Adipocyte (in vitro differentiated cells): Measurements from ENCODE around the gene ABCG1.
"Not testable (repeated sequence)": the region's sequence is repeated elsewhere in the genome, so short reads cannot be mapped to it uniquely, and the experiment has no call there.

Experiments used
- DNase-seq: peaks from one replicate; pipeline ENCODE4 v3.0.0-alpha.2; 2015; ENCODE audit warnings: low read depth
- H3K27me3 ChIP-seq: replicated peaks from 2 replicates; pipeline ENCODE4 v1.7.0; 2013; ENCODE audit warnings: mild to moderate bottlenecking, low read length, moderate library complexity; ENCODE audit not compliant: control insufficient read depth, insufficient read depth
- H3K36me3 ChIP-seq: 2 replicates; pipeline ENCODE4 v1.7.0; 2013; ENCODE audit warnings: low read length, mild to moderate bottlenecking, moderate library complexity; ENCODE audit not compliant: control insufficient read depth, insufficient read depth, severe bottlenecking
- H3K4me1 ChIP-seq: 2 replicates; pipeline ENCODE4 v1.7.0; 2013; ENCODE audit warnings: mild to moderate bottlenecking, low read length, moderate library complexity; ENCODE audit not compliant: control insufficient read depth, insufficient read depth
- H3K4me3 ChIP-seq: 2 replicates; pipeline ENCODE4 v1.7.0; 2013; ENCODE audit warnings: mild to moderate bottlenecking, low read length, moderate library complexity
- H3K9ac ChIP-seq: 2 replicates; pipeline ENCODE4 v1.7.0; 2013; ENCODE audit warnings: mild to moderate bottlenecking, low read length, moderate library complexity
- H3K9me3 ChIP-seq: 2 replicates; pipeline ENCODE4 v1.7.0; 2013; ENCODE audit warnings: mild to moderate bottlenecking, low read length, moderate library complexity; ENCODE audit not compliant: control insufficient read depth

Gene ABCG1

GRCh38 chr21:42218836-42219605 is at the start of gene ABCG1:
TSS of gene ABCG1 (plus strand) at chr21:42219140. CDS start at chr21:42219263, 123 bp downstream.
- Histone ChIP-seq H3K9ac (peak within 1 kb of the TSS; percentile 46), H3K4me3 (peak within 1 kb of the TSS; percentile 70), H3K4me1 (peaks cover 10% of the 10 kb centered on the region), H3K36me3 (no peaks in the 10 kb centered on the region), H3K9me3 (peaks cover 9% of the 10 kb centered on the region), H3K27me3 (peaks cover 63% of the 10 kb centered on the region)
- DNase-seq, result peak; percentile 6

DNA sequence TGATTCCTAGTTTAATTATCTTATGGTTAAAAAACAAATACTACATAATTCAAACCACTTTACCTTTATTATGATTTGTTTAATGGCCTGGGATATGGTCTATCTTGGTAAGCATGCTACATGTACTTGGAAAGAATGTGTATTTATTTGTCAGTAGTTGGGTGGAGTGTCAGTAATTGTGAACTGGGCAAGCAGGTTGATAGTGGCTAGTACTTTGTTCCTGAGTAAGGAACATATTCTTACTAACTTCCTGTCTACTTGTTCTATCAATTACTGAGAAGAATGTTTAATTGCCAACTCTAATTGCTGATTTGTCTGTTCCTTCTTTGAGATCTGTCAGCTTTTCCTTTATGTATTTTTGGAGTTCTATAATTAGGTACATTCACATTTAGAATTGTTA is 49.2 kb upstream of the ABCG1 start:
- H3K4me3 ChIP-seq, result no peak overlapping the region
- no peaks in the 10 kb centered on the region for H3K27me3 ChIP-seq
- peaks cover 5% of the 10 kb centered on the region for H3K4me1 ChIP-seq
- H3K36me3 ChIP-seq, result no peaks in the 10 kb centered on the region
- H3K9me3 ChIP-seq, result peaks cover 2% of the 10 kb centered on the region
- no peak overlapping the region for H3K9ac ChIP-seq
- no peak for DNase-seq

- Histone ChIP-seq H3K4me1 (peaks cover 8% of the 10 kb centered on the region), H3K36me3 (no peaks in the 10 kb centered on the region), H3K9me3 (peaks cover 2% of the 10 kb centered on the region), H3K4me3 (no peak overlapping the region), H3K27me3 (no peaks in the 10 kb centered on the region), H3K9ac (no peak overlapping the region)
- no peak for DNase-seq
These were observed 47.6 kb upstream of the ABCG1 start for GRCh38 chr21:42171091-42172053.

DNA sequence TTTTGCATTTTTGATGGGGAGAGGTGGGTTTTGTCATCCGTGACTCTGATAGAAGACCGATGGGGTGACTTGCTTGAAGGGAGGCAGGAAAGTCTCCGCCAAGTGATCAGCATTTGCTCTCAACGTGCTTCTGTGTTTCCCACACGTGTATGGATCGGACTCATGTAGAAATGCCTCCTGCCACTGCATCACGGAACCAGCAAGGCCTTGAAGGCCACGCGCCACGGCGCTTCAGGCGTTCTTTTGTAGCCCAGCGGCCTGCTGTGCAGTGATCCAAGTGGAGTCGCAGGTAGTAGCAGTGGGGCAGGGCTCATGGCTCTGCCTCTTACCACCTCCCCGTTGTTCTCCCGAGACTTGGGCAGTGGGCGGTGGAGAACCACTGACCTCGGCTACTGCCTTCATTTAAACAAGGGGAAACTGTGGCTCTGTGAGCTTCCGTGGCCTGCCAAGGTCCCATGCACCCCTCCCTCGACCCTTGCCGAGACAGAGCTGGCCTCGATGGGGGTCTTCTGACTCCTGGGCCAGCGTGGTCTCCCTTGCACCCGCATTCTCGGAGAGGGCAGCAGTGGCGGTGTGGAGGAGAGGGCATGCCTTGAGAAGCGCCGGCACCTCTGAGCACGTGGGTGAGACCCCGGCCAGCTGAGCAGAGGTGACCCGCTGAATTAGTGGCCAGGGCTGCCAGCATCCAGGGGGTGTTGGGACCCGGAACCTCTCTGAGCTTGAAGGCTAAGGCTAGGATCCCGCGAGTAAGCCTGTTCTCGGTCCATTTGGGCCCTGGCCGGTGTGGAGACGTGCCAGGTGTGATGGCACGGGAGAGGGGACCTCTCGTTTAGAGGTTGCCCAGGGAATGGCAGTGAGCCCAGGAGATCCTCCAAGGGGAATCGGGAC is 46.1 kb upstream of the ABCG1 start:
- DNase-seq, result no peak
- Histone ChIP-seq H3K4me3 (no peak overlapping the region), H3K9me3 (peaks cover 2% of the 10 kb centered on the region), H3K4me1 (peaks cover 19% of the 10 kb centered on the region), H3K27me3 (peaks cover 1% of the 10 kb centered on the region), H3K9ac (no peak overlapping the region), H3K36me3 (no peaks in the 10 kb centered on the region)

GRCh38 chr21:42174173-42174572 is 44.8 kb upstream of the ABCG1 start:
- no peaks in the 10 kb centered on the region for H3K36me3 ChIP-seq
- H3K4me3 ChIP-seq, result no peak overlapping the region
- no peak for DNase-seq
- peaks cover 5% of the 10 kb centered on the region for H3K27me3 ChIP-seq
- peaks cover 19% of the 10 kb centered on the region for H3K4me1 ChIP-seq
- H3K9ac ChIP-seq, result no peak overlapping the region
- peaks cover 2% of the 10 kb centered on the region for H3K9me3 ChIP-seq

DNA sequence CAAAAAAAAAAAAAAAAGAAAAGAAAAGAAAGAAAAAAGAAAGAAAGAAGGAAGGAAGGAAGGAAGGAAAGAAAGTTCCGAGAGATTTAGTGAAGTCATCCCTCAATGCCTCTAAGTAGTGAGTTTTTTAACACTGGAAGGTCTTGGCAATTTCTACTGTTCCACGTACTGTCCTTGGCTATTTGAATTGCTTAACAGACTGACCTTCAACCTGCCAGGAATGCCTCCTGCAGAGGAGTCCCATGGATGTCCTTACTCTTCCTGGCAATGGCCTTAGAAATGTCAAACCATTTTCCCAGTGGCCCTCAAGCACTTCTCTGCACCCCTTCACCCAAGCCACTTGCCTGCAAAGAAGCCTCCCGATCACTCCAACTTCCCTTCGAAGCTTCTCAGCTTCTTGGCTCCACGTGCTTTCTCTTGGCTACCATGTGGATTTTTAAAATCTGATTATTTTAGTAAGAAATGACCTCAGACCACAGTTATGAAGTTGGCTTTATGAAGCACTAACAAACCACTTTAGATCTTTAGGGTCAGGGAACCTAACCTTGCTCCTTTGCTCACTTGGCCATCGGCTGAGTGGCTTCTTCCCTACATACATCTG is 43.7 kb upstream of the ABCG1 start:
- Histone ChIP-seq H3K4me3 (no peak overlapping the region), H3K36me3 (no peaks in the 10 kb centered on the region), H3K4me1 (peaks cover 19% of the 10 kb centered on the region)

GRCh38 chr21:42176859-42177258 is 42.1 kb upstream of the ABCG1 start:
- Histone ChIP-seq H3K4me1 (peaks cover 14% of the 10 kb centered on the region), H3K4me3 (no peak overlapping the region), H3K36me3 (no peaks in the 10 kb centered on the region), H3K27me3 (peaks cover 11% of the 10 kb centered on the region), H3K9me3 (no peaks in the 10 kb centered on the region), H3K9ac (no peak overlapping the region)
- peak; percentile 4 for DNase-seq

More for the DNA sequence above, 43.7 kb upstream of the ABCG1 start:
- Histone ChIP-seq H3K9me3 (no peaks in the 10 kb centered on the region), H3K27me3 (peaks cover 5% of the 10 kb centered on the region), H3K9ac (no peak overlapping the region)
- DNase-seq, result no peak

DNA sequence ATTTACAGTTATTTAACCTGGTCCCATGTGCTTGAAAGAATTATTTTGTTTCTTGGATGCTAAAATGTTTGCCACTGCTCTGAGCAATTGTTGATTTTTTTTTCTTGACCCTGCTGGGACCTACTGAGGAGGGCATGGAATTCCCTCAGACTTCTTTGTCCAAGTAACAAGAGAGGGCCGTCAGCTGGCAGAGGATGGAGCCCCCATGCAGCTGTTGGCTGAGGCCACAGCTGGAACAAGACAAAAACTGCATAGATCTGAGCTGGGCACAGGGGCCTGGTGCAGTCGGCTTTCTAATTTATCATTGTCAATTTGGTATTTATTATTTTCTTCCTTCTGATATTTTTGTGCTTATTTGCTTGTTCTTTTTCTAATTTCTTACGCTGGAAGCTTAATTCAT is 39.6 kb upstream of the ABCG1 start:
- Histone ChIP-seq H3K9me3 (no peaks in the 10 kb centered on the region), H3K4me1 (peaks cover 14% of the 10 kb centered on the region), H3K36me3 (no peaks in the 10 kb centered on the region), H3K27me3 (peaks cover 11% of the 10 kb centered on the region), H3K9ac (no peak overlapping the region), H3K4me3 (no peak overlapping the region)
- no peak for DNase-seq

DNA sequence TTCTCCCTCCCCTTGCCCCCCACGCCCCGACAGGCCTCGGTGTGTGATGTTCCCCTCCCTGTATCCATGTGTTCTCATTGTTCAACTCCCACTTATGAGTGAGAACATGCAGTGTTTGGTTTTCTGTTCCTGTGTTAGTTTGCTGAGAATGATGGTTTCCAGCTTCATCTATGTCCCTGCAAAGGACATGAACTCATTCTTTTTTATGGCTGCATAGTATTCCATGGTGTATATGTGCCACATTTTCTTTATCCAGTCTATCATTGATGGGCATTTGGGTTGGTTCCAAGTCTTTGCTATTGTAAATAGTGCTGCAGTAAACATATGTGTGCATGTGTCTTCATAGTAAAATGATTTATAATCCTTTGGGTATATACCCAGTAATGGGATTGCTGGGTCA is 38.9 kb upstream of the ABCG1 start:
- Histone ChIP-seq H3K27me3 (peaks cover 11% of the 10 kb centered on the region), H3K4me1 (peaks cover 14% of the 10 kb centered on the region)
- not testable (repeated sequence) for H3K36me3 ChIP-seq, DNase-seq, H3K9ac ChIP-seq, H3K9me3 ChIP-seq, H3K4me3 ChIP-seq

- H3K9me3 ChIP-seq, result no peaks in the 10 kb centered on the region
- no peaks in the 10 kb centered on the region for H3K36me3 ChIP-seq
- DNase-seq, result no peak
- no peak overlapping the region for H3K4me3 ChIP-seq
- no peak overlapping the region for H3K9ac ChIP-seq
- no peaks in the 10 kb centered on the region for H3K4me1 ChIP-seq
- H3K27me3 ChIP-seq, result peaks cover 9% of the 10 kb centered on the region
These were observed 36.1 kb upstream of the ABCG1 start for GRCh38 chr21:42182713-42183371.
